ENCODE data around the gene KAZN. TPM values are rescaled to one million over a fixed set of nuclear protein-coding genes. Genes with fewer than 3 reads are reported as not detected.

KAZN gene
- total and polyA plus RNA-seq, 12 donors: 1.1 to 6.5 (median 1.9) TPM

DNA sequence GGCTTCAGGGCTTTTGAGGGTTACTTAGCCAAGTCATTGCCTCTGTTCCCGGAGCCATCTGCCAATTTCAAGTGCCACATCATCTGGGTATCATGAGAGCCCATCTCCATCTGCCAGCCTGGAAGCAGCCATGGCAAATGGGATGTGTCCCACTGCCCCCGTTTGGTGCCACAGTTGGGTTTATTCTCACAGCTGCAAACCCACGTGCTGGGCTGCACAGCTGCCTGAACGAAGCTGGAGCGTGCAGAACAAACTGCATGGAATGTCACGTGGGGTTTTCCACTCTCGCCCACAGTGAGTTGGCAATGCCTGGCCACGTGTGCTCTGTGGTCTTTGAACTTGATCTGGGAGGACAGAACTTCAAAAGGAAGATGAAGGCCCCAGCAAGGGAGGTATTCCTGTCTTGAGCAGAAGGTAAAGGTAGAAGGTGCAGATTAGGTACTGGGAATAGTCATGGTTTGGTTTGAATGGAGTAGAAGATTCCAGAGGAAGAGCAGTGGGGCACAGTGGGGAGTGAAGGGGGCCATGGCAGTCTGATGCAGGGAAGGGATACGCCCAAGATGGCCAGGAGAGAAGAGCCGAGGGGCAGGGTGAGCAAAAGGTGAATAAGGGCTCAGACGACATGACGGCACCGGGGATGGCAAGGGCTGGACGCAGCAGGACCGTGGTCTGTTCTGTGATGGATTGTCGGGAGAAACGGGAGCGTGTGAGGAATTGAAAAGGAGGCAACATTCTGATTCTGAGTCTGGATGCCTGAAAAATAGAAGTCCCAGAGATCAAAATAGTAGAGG lies 222.0 kb downstream of the KAZN start:
- DNase-seq: no peak
- Histone ChIP-seq H3K36me3 (no peaks in the 10 kb centered on the region), H3K27ac (no peak overlapping the region), H3K9me3 (peaks cover 0 to 4% (median 0%) of the 10 kb centered on the region in 11 donors), H3K4me3 (no peak overlapping the region), H3K27me3 (peaks cover 0 to 21% (median 0%) of the 10 kb centered on the region in 7 donors), H3K4me1 (peaks cover 0 to 2% (median 0%) of the 10 kb centered on the region in 9 donors)
- intact Hi-C loops (cut with DNase I): no loop called here
- TF ChIP-seq CTCF (IDR thresholded peaks at IDR 0.05): no peak
- ATAC-seq: no peak
- WGBS, 2 donors: 81 to 83% methylated on average over 18 of the region's 18 CpGs

DNA sequence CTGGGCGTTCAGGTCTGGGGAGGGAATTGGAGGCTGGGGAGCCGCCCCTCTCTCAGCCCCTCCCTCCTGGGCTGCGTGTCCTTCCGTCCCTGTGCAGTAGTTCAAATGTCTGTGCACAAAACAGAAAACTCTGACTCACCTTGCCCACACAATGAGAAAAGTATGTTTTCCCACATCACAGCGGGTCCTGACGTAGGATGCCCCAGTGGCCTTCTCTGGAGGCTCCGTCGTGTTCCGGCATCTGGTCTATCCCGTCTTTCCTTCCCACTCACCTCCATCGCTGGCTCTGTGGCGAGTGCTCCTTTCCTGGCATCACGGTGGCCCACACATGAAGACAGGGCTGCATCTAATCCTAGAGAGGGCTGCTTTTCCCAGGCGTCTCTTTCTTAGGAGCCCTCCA lies 224.0 kb downstream of the KAZN start:
- no peaks in the 10 kb centered on the region for H3K4me1 ChIP-seq
- H3K27me3 ChIP-seq: peaks cover 0 to 21% (median 7%) of the 10 kb centered on the region in 7 donors
- H3K9me3 ChIP-seq: no peaks in the 10 kb centered on the region
- no peak for DNase-seq
- H3K27ac ChIP-seq: no peak overlapping the region
- no peak overlapping the region for H3K4me3 ChIP-seq
- TF ChIP-seq CTCF (IDR thresholded peaks at IDR 0.05): no peak
- no peaks in the 10 kb centered on the region for H3K36me3 ChIP-seq
- no peak for ATAC-seq
- intact Hi-C loops (cut with DNase I): no loop called here
- WGBS, 2 donors: 82 to 90% methylated on average over 14 of the region's 14 CpGs

GRCh38 chr1:14822996-14823395 lies 224.5 kb downstream of the KAZN start:
- Histone ChIP-seq H3K4me3 (no peak overlapping the region), H3K9me3 (no peaks in the 10 kb centered on the region), H3K27me3 (peaks cover 0 to 21% (median 7%) of the 10 kb centered on the region in 7 donors), H3K27ac (no peak overlapping the region), H3K36me3 (no peaks in the 10 kb centered on the region), H3K4me1 (no peaks in the 10 kb centered on the region)
- ATAC-seq (no peak), DNase-seq (no peak)
- no peak for TF ChIP-seq CTCF (IDR thresholded peaks at IDR 0.05)
- intact Hi-C loops (cut with DNase I): no loop called here
- 78 to 83% methylated on average over 14 of the region's 14 CpGs for WGBS, 2 donors

- intact Hi-C loops (cut with DNase I): no loop called here
- peaks cover 0 to 21% (median 13%) of the 10 kb centered on the region in 7 donors for H3K27me3 ChIP-seq
- 69 to 76% methylated on average over 6 of the region's 6 CpGs for WGBS, 2 donors
Measured at GRCh38 chr1:14824314-14824915, 225.9 kb downstream of the KAZN start.

More at GRCh38 chr1:14824314-14824915, 225.9 kb downstream of the KAZN start:
- ATAC-seq (no peak), DNase-seq (no peak)
- Histone ChIP-seq H3K36me3 (no peaks in the 10 kb centered on the region), H3K4me1 (no peaks in the 10 kb centered on the region), H3K4me3 (no peak overlapping the region), H3K9me3 (peaks cover 0 to 11% (median 0%) of the 10 kb centered on the region in 11 donors), H3K27ac (no peak overlapping the region)
- no peak for TF ChIP-seq CTCF (IDR thresholded peaks at IDR 0.05)
